ENCODE results near the gene ENOX1. TPM values are rescaled to one million over a fixed set of nuclear protein-coding genes. Genes with fewer than 3 reads are reported as not detected.

ENOX1 gene
- total and polyA plus RNA-seq, 2 of the 13 experiments (the other 11 are each of a cell fraction or from before 2014, with no cell fraction given): not detected

- FAIRE-seq (no peak), DNase-seq (ENCODE audit: low spot score) (no peak), ATAC-seq (no peak)
- no peaks in the 10 kb centered on the region for H3K4me1 ChIP-seq (ENCODE audit: insufficient read depth, low read length)
- WGBS (ENCODE audit: low lambda C conversion rate): 5% methylated on average over 1 of the region's 1 CpG
- no TSS peak for BruUV-seq (replicated peaks)
- no peaks in the 10 kb centered on the region for H3K9me3 ChIP-seq (ENCODE audit: low read length)
- H2AFZ ChIP-seq (ENCODE audit: low read length): no peak overlapping the region
- H3K4me3 ChIP-seq (replicated peaks in 1 of 3; ENCODE audit: insufficient read depth in 1 of 3, low read depth in 2 of 3, low read length in 3 of 3): no peak overlapping the region
- no peaks in the 10 kb centered on the region for H3K36me3 ChIP-seq (replicated peaks in 1 of 2; ENCODE audit: control insufficient read depth in 1 of 2, insufficient read depth in 2 of 2, low read length in 2 of 2)
- in situ Hi-C loops (cut with HindIII; ENCODE audit: extremely low pct_ligation_motif_present, low pct_unique_long_range_greater_than_20kb): no loop called here
- no peaks in the 10 kb centered on the region for H4K20me1 ChIP-seq (ENCODE audit: insufficient read depth, low read length)
- ChIA-PET POLR2A (no interaction called here), CTCF (ENCODE audit: low intra/inter-chr PET ratio, low total read pairs) (no interaction called here)
- TF ChIP-seq ZNF816 (CRISPR knock-in tag; IDR thresholded peaks at IDR 0.05; ENCODE audit: borderline replicate concordance) (no peak), RBM22 (optimal IDR thresholded peaks at IDR 0.05; ENCODE audit: low read length) (no peak), KLF6 (CRISPR knock-in tag; IDR thresholded peaks at IDR 0.05) (no peak), ZNF713 (CRISPR knock-in tag; IDR thresholded peaks at IDR 0.05) (no peak), NAIF1 (CRISPR knock-in tag; IDR thresholded peaks at IDR 0.05; ENCODE audit: borderline replicate concordance) (no peak), ZNF3 (CRISPR knock-in tag; IDR thresholded peaks at IDR 0.05) (no peak), FUBP1 (CRISPR knock-in tag; IDR thresholded peaks at IDR 0.05; ENCODE audit: borderline replicate concordance) (no peak)
- TF ChIP-seq, protein P1, sequence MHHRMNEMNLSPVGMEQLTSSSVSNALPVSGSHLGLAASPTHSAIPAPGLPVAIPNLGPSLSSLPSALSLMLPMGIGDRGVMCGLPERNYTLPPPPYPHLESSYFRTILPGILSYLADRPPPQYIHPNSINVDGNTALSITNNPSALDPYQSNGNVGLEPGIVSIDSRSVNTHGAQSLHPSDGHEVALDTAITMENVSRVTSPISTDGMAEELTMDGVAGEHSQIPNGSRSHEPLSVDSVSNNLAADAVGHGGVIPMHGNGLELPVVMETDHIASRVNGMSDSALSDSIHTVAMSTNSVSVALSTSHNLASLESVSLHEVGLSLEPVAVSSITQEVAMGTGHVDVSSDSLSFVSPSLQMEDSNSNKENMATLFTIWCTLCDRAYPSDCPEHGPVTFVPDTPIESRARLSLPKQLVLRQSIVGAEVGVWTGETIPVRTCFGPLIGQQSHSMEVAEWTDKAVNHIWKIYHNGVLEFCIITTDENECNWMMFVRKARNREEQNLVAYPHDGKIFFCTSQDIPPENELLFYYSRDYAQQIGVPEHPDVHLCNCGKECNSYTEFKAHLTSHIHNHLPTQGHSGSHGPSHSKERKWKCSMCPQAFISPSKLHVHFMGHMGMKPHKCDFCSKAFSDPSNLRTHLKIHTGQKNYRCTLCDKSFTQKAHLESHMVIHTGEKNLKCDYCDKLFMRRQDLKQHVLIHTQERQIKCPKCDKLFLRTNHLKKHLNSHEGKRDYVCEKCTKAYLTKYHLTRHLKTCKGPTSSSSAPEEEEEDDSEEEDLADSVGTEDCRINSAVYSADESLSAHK (CRISPR knock-in tag; IDR thresholded peaks at IDR 0.05; ENCODE audit: borderline replicate concordance): no peak
- no peaks in the 10 kb centered on the region for H3K79me2 ChIP-seq (ENCODE audit: insufficient read depth, low read length)
- intact Hi-C loops (cut with micrococcal nuclease; ENCODE audit: unreplicated experiment): no loop called here
- no peak overlapping the region for H3K27ac ChIP-seq (ENCODE audit: extremely low read length, insufficient read depth, low read length)
- H3K27me3 ChIP-seq (ENCODE audit: control insufficient read depth in 1 of 2, insufficient read depth in 2 of 2, low read length in 2 of 2): no peaks in the 10 kb centered on the region
- H3K9ac ChIP-seq (ENCODE audit: insufficient read depth, low read depth, low read length): no peak overlapping the region
- no peak overlapping the region for H3K4me2 ChIP-seq (ENCODE audit: low read depth, low read length)
These were observed 110.5 kb downstream of the ENOX1 start for GRCh38 chr13:43676320-43676719.

All from HepG2 (cell line).